GM18498 (cell line): Measurements from ENCODE around the gene TSHZ1.
A peak's percentile ranks its signal among the peaks of the same experiment; 100 is the strongest.

Experiments used
- ATAC-seq: cut with Tn5 transposase; IDR thresholded peaks from one replicate; pipeline ENCODE4 v1.9.1; 2021; ENCODE audit warnings: mild to moderate bottlenecking, moderate library complexity; ENCODE audit not compliant: unreplicated experiment

TSHZ1 gene

DNA sequence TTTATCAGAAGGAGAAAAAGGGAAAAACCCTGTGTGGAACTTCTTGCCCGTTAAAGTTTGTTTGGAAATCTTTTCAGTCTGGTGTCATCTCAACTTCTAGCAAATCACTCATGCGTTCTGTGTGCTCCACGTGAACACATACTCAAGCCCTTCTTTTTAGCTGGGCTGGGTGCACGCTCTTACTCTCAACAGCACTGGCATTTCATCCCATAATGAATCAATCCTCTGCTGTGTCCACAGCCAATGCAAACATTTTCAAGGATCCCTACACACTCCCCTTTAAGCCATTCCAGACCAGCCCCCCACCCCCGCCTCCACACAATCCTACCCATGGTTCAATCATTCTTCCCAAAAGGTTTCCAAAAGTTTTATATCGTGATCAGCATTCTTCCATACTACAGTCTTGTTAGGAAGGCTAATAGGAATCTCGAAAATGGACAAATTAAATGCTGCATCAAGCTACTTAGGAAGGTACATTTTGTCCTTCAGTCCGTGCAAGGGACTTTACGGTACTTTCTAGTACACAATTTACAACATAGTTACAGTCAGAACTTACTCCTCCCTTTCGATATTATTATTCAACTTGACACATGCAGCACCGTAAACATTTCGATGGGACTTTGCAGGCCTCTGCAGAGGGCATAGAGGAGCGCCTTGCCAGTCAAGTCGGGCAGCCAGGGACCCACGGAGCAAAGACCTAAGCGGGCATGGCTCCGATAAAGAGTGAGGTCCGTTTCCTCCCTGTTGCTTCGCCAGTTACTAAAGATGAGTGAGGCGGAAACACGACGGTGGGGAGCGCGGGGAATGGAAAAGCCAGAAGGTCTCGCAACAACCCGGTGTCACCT lies 3.1 kb upstream of the TSHZ1 start:
- no peak for ATAC-seq

- ATAC-seq = peak; percentile 6
Observed at GRCh38 chr18:75208155-75208835, 2.3 kb upstream of the TSHZ1 start.

GRCh38 chr18:75208836-75209128 lies 1.8 kb upstream of the TSHZ1 start:
- no peak for ATAC-seq

GRCh38 chr18:75209129-75209950 lies 1.3 kb upstream of the TSHZ1 start, which contains the start of gene PTGR3:
PTGR3 (minus strand) TSS chr18:75209139; CDS start chr18:75209058, 81 bp downstream.
- peak; percentile 57 for ATAC-seq

GRCh38 chr18:75209951-75210258 lies 692 bp upstream of the TSHZ1 start:
- ATAC-seq = no peak

- ATAC-seq = peak; percentile 18
Observed at GRCh38 chr18:75211002-75211621, 515 bp downstream of the TSHZ1 start.

DNA sequence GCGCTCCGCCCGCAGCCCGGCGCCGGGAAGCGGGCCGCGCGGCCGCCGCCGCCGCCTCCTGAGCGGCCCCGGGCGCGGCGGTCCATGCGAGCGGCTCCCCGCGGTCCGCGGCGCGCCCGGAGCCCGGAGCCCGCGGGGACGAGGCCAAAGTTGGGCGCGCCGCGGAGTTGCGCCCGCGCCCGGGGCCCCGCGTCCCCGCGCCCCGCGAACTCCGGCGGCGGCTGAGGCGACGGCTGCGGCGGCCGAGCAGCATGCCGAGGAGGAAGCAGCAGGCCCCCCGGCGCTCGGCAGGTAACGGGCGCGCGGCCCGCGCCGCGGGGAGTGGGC lies 992 bp downstream of the TSHZ1 start:
- ATAC-seq = peak; percentile 0

- ATAC-seq = no peak
Observed at GRCh38 chr18:75211953-75212750, 1.6 kb downstream of the TSHZ1 start.

GRCh38 chr18:75212751-75213090 lies 2.1 kb downstream of the TSHZ1 start:
- no peak for ATAC-seq

DNA sequence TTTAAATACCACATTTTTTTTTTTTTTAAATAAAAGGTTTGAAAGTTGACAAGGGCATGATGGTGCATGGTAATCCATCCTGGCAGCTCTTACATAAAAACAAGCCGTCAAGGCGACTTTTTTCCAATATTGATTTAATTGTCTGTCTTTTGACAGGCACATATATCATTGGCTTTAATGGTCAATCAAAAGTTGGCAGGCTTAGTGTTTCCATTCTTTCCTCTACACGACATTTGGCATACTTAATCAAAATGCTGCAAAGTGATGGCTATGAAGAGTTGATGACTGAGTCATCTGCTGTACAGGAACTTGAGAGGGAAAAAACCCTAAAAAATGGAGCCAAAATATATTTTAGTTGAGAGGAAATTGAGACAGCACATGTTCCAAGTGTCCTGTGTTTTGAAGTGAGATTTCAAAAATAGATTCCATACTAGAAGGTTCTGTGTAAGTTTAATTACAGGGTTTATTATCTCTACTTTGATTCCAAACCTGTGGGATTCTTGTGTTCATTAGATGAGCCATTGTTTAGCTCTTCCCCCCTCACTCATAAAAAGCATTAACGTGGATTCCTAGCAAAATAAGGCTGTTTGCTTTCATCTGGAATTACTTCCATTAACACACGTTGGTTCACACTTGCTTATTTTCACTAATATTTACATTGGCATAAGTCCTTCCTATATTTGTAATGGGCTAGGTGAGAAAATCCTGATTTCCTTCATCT lies 3.2 kb downstream of the TSHZ1 start:
- ATAC-seq = no peak

- no peak for ATAC-seq
Observed at GRCh38 chr18:75214332-75214690, 3.7 kb downstream of the TSHZ1 start.

DNA sequence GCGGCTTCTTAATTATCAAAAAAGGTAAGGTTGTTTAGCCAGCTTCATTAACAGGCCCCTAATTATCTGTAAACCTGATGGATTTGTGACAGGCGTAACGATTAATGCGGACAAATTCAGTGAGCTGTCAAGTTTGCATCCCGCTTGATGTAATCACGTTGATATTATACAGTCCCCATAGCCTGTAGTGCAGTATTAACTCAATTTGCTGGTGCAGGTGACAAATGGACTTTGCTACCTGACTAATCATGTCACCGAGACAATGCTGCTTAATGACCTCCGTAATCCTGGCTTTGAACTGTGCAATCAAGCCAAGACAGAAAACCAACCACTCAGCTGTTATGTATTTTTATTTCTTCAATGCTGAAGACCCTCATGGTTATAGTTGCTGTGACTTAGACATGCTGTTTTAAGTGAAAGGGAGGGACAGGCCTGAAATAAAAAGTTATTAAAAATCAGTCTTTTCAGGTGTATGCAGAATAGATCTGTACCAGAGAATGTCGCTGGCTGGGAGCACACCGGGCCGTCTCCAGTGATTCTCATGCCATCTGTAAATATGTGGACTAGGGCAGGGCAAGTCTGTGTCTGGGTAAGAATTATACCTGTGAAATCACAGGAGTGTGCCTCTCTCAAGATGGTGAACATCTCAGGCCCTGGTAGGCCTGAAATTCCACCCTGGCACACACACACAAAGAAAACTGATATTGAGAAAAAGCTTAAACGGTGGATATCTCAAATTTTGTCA lies 4.3 kb downstream of the TSHZ1 start:
- no peak for ATAC-seq

- no peak for ATAC-seq
Observed at GRCh38 chr18:75215663-75216062, 5.1 kb downstream of the TSHZ1 start.

GRCh38 chr18:75216212-75216910 lies 5.8 kb downstream of the TSHZ1 start:
- no peak for ATAC-seq

DNA sequence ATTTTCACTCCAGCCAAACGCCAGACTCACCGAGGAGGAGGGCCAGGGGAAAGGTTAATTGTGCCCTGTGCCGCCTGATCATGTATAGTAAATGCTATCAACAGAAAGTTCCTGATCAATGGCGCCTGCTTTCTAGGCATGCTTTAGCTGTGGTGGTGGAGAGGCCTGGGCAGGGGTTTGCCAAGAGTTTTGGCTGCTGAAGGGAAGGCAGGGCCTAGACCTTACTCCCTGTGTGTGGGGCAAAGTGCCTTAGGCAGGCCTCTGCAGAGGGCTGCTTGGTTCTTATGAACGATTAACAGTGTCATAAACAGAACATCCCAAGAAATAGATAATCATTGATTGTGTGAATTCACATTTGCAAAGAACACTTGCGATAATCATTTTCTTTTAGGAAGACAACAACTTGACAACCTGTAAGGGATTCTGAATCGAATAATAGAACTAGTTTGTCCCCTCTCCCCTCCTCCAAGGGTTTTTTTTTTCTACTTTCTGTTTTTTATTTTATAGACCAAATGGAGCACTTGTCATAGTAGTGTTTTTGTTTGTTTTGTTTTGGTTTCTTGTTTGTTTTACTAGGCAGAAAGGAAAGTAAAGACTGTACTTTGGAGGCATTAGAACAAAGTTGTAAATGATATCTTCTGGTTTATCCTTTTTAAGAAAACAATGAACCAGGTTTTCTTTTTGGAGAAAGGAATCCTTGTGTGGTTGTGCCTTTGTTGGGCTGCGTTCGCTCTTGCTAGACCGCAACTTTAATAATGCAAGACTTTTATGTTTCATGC lies 6.5 kb downstream of the TSHZ1 start:
- ATAC-seq = no peak

DNA sequence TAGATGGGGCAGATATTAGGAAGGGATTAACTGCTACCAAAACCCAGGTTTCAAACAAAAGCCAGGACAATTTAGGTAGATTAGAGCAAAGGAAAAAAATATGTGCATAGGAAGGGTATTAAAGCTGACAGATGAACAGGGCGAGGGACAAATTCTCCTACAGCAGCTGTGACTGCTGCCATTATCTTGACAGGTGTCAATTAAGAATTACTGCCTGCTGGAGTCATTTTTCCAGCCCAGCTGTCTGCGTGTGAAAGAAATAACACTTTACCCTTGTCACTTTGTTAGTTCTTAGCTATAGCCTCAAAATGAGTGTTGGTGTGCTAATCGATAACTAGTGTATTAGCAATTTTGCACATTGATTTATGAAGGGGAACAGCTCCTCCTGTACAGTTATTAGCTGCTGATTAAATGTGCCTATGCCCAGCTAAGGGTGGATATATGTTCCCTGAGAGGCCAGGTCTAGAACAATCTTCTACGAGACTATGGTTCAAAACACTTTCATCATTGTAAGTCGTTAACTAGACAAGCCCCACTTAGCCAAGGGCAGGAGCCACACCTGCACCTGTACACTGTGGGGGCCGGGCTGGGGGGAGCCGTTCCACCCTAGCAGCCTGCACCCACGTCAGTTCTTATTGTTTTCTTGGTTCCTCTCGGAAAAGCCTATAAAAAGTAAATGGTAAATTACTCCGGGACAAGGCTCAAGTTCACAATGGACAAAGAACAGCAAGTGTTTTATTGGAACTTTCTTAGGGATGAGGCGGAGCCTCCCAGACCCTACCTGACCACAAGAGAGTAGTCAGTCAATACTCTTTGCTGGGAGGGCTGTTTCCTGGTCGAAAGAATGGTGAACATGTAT lies 7.7 kb downstream of the TSHZ1 start:
- no peak for ATAC-seq

DNA sequence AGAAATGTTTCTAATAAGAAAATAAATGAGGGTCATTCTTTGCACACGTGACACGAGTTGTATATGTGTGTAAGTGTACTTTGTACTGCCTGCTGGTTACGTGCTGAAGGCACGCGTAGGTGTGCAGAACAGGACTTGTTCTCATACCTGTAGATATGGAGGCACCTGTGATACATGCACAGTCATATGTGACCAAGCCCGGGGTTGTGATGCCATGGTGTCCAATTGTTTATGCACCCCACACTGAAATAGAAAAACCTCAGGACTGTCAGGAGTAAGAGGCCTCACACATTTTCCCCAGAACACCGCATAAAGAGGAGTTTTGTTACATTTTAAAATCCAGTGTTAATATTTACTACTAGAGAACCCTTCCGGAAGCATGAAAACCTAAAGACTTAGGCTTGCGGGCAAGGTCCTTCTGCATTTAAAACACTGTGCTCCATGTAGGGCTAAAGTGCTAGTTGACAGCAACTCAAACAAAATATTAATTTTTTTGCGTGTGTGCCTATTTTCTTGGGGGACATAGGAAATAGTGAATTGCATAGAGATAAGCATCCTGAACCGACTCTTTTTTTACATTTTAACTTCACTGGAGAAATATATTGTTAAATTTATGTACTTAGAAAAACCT lies 9.3 kb downstream of the TSHZ1 start:
- ATAC-seq = no peak
